ENCODE data around the gene CCDC43.

Gene CCDC43

DNA sequence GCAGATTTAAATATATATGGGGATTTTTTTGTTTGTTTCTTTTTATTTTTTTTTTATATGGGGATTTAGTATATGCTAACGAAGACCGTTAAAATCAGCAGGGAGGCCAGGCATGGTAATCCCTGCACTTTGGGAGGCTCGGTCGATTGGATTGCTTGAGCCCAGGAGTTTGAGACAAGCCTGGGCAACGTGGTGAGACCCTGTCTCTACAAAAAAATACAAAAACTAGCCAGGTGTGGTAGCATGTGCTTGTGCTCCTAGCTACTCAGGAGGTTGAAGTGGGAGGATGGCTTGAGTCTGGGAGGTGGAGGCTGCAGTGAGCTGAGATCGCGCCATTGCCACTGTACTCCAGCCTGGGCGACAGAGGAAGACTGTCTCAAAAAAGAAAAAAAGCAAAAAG is 55.6 kb downstream of the CCDC43 start:
- H3K27ac ChIP-seq, result no peak overlapping the region
- TF ChIP-seq, protein P1, sequence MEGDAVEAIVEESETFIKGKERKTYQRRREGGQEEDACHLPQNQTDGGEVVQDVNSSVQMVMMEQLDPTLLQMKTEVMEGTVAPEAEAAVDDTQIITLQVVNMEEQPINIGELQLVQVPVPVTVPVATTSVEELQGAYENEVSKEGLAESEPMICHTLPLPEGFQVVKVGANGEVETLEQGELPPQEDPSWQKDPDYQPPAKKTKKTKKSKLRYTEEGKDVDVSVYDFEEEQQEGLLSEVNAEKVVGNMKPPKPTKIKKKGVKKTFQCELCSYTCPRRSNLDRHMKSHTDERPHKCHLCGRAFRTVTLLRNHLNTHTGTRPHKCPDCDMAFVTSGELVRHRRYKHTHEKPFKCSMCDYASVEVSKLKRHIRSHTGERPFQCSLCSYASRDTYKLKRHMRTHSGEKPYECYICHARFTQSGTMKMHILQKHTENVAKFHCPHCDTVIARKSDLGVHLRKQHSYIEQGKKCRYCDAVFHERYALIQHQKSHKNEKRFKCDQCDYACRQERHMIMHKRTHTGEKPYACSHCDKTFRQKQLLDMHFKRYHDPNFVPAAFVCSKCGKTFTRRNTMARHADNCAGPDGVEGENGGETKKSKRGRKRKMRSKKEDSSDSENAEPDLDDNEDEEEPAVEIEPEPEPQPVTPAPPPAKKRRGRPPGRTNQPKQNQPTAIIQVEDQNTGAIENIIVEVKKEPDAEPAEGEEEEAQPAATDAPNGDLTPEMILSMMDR (conservative IDR thresholded peaks at IDR 0.05), result no peak

DNA sequence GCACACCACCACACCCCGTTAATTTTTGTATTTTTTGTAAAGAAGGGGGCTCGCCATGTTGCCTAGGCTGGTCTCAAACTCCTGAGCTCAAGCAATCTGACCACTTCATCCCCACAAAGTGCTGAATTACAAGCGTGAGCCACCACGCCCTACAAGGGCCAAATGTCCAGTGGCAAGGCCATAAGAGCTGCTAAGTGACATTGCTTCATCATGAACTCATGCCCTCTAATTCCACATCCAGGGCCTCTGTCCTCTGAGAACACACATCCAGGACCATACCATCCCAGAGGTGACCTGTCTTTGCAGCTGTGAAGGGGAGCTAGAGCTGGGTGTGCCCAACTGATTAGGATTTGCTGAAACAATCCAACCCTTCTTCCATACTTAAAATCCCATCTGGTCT is 58.9 kb downstream of the CCDC43 start:
- H3K27ac ChIP-seq, result no peak overlapping the region
- TF ChIP-seq, protein P1 (conservative IDR thresholded peaks at IDR 0.05), result no peak

DNA sequence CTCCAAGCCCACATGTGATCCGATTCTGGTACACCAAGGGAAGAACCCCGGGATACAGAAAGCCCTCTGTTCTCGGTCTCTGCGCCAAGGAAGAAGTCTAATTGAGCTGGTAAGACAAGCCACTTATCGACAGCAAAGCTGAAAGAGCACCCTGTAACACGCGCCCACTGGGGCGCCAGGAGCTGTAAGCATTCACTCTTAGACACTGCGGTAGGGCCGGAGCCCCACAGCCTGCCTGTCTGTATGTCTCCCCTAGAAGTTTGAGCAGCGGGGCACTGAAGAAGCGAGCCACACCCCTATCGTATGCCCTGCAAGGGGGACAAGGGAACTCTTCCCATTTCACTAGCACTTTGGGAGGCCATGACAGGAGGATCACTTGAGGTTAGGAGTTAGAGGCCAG is 60.3 kb downstream of the CCDC43 start:
- TF ChIP-seq, protein P1 (conservative IDR thresholded peaks at IDR 0.05), result no peak
- no peak overlapping the region for H3K27ac ChIP-seq

DNA sequence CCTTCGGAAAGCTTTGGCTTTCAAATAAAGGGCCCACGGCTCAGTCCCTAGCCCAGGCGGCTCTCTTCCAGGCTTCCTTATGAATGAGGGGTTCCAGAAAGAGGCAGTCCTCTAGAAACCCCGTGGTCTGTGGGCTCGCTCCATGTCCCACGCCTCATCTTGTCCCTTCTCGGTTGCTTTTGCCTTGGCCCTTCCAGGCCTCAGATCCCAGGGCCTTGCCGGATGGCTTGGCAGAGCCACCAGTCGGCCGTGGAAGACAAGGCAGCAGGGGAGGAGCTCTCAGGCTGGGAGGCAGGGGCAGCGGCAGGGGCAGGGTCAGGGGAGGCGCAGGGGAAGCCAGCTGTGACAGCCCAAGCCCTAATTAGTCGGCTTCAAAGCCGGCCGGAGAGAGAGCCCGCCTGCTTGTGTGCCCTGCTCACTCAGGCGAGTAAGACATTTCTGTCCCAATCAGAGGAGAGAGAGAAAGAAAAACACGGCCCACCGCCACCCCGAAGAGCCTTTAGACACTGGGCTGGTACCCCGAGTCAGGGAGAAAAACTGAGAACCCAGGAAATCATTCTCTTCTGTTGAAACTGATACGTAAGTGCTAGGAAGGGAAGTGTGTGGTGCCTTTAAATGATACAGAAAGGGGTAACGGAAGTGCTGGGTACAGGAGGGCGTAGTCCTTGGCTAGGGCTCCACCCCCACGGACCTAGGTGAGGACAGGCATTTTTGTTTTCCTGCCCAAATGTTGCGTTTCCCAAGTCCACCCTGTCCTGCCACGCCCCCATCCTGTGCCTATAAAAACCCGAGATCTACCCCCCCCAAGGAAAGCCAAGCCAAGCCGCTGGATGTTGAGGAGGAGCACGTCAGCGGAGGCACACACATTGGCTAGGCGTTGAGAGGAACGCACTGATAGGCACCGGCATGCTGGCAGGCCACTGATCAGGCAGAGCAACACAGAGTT is 61.1 kb downstream of the CCDC43 start:
- no peak overlapping the region for H3K27ac ChIP-seq
- TF ChIP-seq, protein P1 (conservative IDR thresholded peaks at IDR 0.05), result no peak

DNA sequence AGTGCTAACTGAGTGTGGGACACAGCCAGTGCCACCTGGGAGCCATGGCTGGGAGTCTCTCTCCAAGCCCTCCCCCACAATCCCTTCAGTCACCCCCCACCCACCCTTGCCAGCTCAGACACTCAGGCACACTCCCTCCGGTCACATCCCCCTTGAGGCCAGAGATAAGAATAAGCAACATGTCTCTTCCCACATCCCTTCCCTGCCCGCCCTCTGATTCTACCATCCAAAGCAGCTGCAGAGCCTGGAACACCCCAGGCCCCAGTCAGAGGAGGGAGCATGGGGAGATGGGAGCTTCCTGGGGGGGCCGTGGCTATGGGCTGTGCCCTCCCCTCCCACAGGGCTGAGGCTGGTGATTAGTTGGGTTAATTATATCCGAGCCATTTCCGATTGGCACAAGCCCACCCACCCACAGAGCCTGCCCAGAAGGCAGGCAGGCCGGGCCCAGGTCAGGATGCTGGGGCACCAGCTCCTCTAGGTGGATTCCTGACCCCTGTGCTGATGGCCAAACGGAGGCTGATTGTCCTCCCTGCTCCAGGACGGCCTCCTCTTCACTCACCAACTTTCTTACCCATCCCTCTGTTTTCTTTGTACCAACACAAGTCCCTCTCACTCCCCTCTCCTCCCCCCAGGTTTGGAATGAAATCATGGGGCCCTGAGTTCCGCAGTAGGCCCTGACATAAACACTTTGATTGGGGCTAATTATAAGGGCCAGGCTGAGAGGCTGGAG is 61.9 kb downstream of the CCDC43 start:
- TF ChIP-seq, protein P1 (conservative IDR thresholded peaks at IDR 0.05), result no peak
- no peak overlapping the region for H3K27ac ChIP-seq

Data from VCaP (cell line).